CD4-positive, alpha-beta T cell treated with Interleukin-4 for 4 hours (primary cell): ENCODE data around the gene TSTD1.
"Not testable (repeated sequence)": the region's sequence is repeated elsewhere in the genome, so short reads cannot be mapped to it uniquely, and the experiment has no call there.

Experiments
- DNase-seq: peaks from one replicate; pipeline ENCODE4 v3.0.0-alpha.2; 2020

TSTD1 gene

GRCh38 chr1:161006563-161006962 is 32.2 kb downstream of the TSTD1 start:
- no peak for DNase-seq

- DNase-seq, result no peak
Observed at GRCh38 chr1:161001525-161001924, 37.2 kb downstream of the TSTD1 start.

- DNase-seq, result no peak
Observed at GRCh38 chr1:161000736-161001480, 37.9 kb downstream of the TSTD1 start.

- DNase-seq, result no peak
Observed at GRCh38 chr1:160999376-160999775, 39.4 kb downstream of the TSTD1 start.

GRCh38 chr1:160997323-160998038 is 41.3 kb downstream of the TSTD1 start:
- DNase-seq, result peak; percentile 62

GRCh38 chr1:160996178-160996577 is 42.6 kb downstream of the TSTD1 start:
- DNase-seq, result no peak

GRCh38 chr1:160993544-160994193 is 45.1 kb downstream of the TSTD1 start:
- DNase-seq, result no peak

- not testable (repeated sequence) for DNase-seq
Observed at GRCh38 chr1:160992036-160992435, 46.7 kb downstream of the TSTD1 start.
